Neural cell (in vitro differentiated cells): ENCODE measurements around the gene SORCS1.

Experiments
- CTCF ChIP-seq: fragments of 450-650 bp; IDR thresholded peaks from 2 replicates; pipeline ENCODE4 v1.5.1; 2014; ENCODE audit warnings: antibody characterized with exemption, mild to moderate bottlenecking, moderate library complexity; ENCODE audit not compliant: poor library complexity, severe bottlenecking
- EP300 ChIP-seq: fragments of 450-650 bp; conservative IDR thresholded peaks from 2 replicates; pipeline ENCODE4 v1.6.1; 2014; ENCODE audit warnings: antibody characterized with exemption, mild to moderate bottlenecking, moderate library complexity; ENCODE audit not compliant: poor library complexity, severe bottlenecking
- EZH2 ChIP-seq: fragments of 200-600, 300-800 bp; shearing (Covaris generic), sonication (generic); IDR thresholded peaks from 2 replicates; pipeline ENCODE4 v1.6.1; 2014; ENCODE audit warnings: antibody characterized with exemption, low read length, borderline replicate concordance, mild to moderate bottlenecking; ENCODE audit not compliant: insufficient read depth, poor library complexity, severe bottlenecking
- MXI1 ChIP-seq: fragments of 450-650 bp; conservative IDR thresholded peaks from 2 replicates; pipeline ENCODE4 v1.6.1; 2014; ENCODE audit warnings: antibody characterized with exemption, mild to moderate bottlenecking; ENCODE audit not compliant: poor library complexity, severe bottlenecking
- POLR2AphosphoS5 ChIP-seq: IDR thresholded peaks from 2 replicates; pipeline ENCODE4 v1.6.1; 2012
- RAD21 ChIP-seq: fragments of 450-650 bp; conservative IDR thresholded peaks from 2 replicates; pipeline ENCODE4 v1.6.1; 2014; ENCODE audit warnings: antibody characterized with exemption, mild to moderate bottlenecking, moderate library complexity
- REST ChIP-seq: IDR thresholded peaks from 2 replicates; pipeline ENCODE4 v1.6.1; 2012; ENCODE audit warnings: borderline replicate concordance
- SMC3 ChIP-seq: fragments of 450-650 bp; conservative IDR thresholded peaks from 2 replicates; pipeline ENCODE4 v1.6.1; 2014; ENCODE audit warnings: antibody characterized with exemption, mild to moderate bottlenecking, moderate library complexity; ENCODE audit not compliant: poor library complexity
- TAF1 ChIP-seq: IDR thresholded peaks from 2 replicates; pipeline ENCODE4 v1.6.1; 2012; ENCODE audit warnings: low read depth

- no peak for TF ChIP-seq CTCF
- TF ChIP-seq SMC3: no peak
- no peak for TF ChIP-seq POLR2AphosphoS5
- TF ChIP-seq EZH2: no peak
- no peak for TF ChIP-seq RAD21
- no peak for TF ChIP-seq EP300
- no peak for TF ChIP-seq REST
- no peak for TF ChIP-seq TAF1
- TF ChIP-seq MXI1: no peak
Measured at GRCh38 chr10:107056182-107056581, 108.3 kb downstream of the SORCS1 start.
